ES-I3 (cell line): ENCODE results near the gene ZNF14.

Experiments
- H3K36me3 ChIP-seq: 2 replicates; pipeline ENCODE4 v1.6.1; 2013; ENCODE audit warnings: mild to moderate bottlenecking, low read length, control low read depth, moderate library complexity; ENCODE audit not compliant: insufficient read depth
- H3K4me1 ChIP-seq: 2 replicates; pipeline ENCODE4 v1.6.1; 2013; ENCODE audit warnings: mild to moderate bottlenecking, control low read depth, low read length; ENCODE audit not compliant: insufficient read depth
- H3K9ac ChIP-seq: 2 replicates; pipeline ENCODE4 v1.6.1; 2013; ENCODE audit warnings: low read depth, mild to moderate bottlenecking, low read length, moderate library complexity
- H3K9me3 ChIP-seq: 2 replicates; pipeline ENCODE4 v1.6.1; 2013; ENCODE audit warnings: mild to moderate bottlenecking, low read length, moderate library complexity; ENCODE audit not compliant: control insufficient read depth, insufficient read depth

Gene ZNF14

GRCh38 chr19:19661141-19661674, 71.7 kb downstream of the ZNF14 start:
- no peak overlapping the region for H3K9ac ChIP-seq

More at GRCh38 chr19:19661141-19661674, 71.7 kb downstream of the ZNF14 start:
- no peaks in the 10 kb centered on the region for H3K9me3 ChIP-seq
- peaks cover 25% of the 10 kb centered on the region for H3K36me3 ChIP-seq
- peaks cover 12% of the 10 kb centered on the region; the same call in 1 of the 2 replicates for H3K4me1 ChIP-seq
